Endothelial cell of umbilical vein (primary cell): Measurements from ENCODE around the gene MEF2A. TPM values are rescaled to one million over a fixed set of nuclear protein-coding genes. Genes with fewer than 3 reads are reported as not detected.

Experiments used
- BruUV-seq: library from RNA; stranded (reverse); fragments of 400-500 nt; replicated peaks from 2 replicates; lab custom pipeline; 2021; lab: Mats Ljungman, UMichigan
- CTCF ChIA-PET: fragments of 300-600, 350-600 bp; sonication (Branson Sonifier 250); formaldehyde crosslinking; loops from one replicate; lab custom pipeline; 2021; ENCODE audit warnings: antibody characterized with exemption, inconsistent platforms; lab: Charles Lee
- POLR2A ChIA-PET: fragments of 300-600, 350-600 bp; sonication (Branson Sonifier 250); formaldehyde crosslinking; loops from one replicate; lab custom pipeline; 2021; ENCODE audit warnings: antibody characterized with exemption, inconsistent platforms; lab: Charles Lee
- DNase-seq: peaks from one replicate; pipeline ENCODE4 v3.0.0-alpha.2; 2011; ENCODE audit warnings: low read depth, low spot score
- FAIRE-seq: peaks from 2 replicates; lab custom pipeline; 2011; peaks lifted over from hg19 to GRCh38; lab: Jason Lieb, UNC
- H2AFZ ChIP-seq: 2 replicates; pipeline ENCODE4 v1.6.0; 2012; ENCODE audit warnings: low read depth, low read length, control low read depth, inconsistent platforms
- H3K27ac ChIP-seq: 2 replicates; pipeline ENCODE4 v1.5.1; 2011; ENCODE audit warnings: low read depth, mild to moderate bottlenecking, control low read depth, low read length, moderate library complexity; ENCODE audit not compliant: insufficient read depth
- H3K27me3 ChIP-seq, 2 experiments: 2 replicates each; pipeline versions ENCODE4 v1.6.0 to v1.6.1; 2011; ENCODE audit warnings: low read length in 2 of 2, mixed read lengths in 1 of 2; ENCODE audit not compliant: control insufficient read depth in 2 of 2, insufficient read depth in 2 of 2
- H3K36me3 ChIP-seq, 2 experiments: 2 replicates in 1 of 2; 3 replicates in 1 of 2; pipeline ENCODE4 v1.5.1; 2011; ENCODE audit warnings: low read length in 2 of 2, mild to moderate bottlenecking in 1 of 2, moderate library complexity in 1 of 2; ENCODE audit not compliant: control insufficient read depth in 2 of 2, insufficient read depth in 2 of 2; ENCODE audit errors: extremely low read depth in 1 of 2
- H3K4me1 ChIP-seq: 3 replicates; pipeline ENCODE4 v1.5.1; 2011; ENCODE audit warnings: mild to moderate bottlenecking, low read length; ENCODE audit not compliant: control insufficient read depth, insufficient read depth; ENCODE audit errors: extremely low read depth
- H3K4me2 ChIP-seq: 2 replicates; pipeline ENCODE4 v1.6.1; 2011; ENCODE audit warnings: low read length, control low read depth, mixed read lengths; ENCODE audit not compliant: insufficient read depth
- H3K4me3 ChIP-seq, 3 experiments: fragments of 200-600 bp in 1 of 3; sonication (generic), shearing (Covaris generic) in 1 of 3; replicated peaks in 1 of 3; 2 replicates each; pipeline ENCODE4 v1.5.1; 2011 to 2016; ENCODE audit warnings: control low read depth in 3 of 3, low read length in 3 of 3, mild to moderate bottlenecking in 2 of 3, inconsistent platforms in 1 of 3, low read depth in 1 of 3, moderate library complexity in 1 of 3; ENCODE audit not compliant: insufficient read depth in 1 of 3
- H3K79me2 ChIP-seq: 2 replicates; pipeline ENCODE4 v1.6.0; 2012; ENCODE audit warnings: low read length, inconsistent platforms; ENCODE audit not compliant: control insufficient read depth, insufficient read depth
- H3K9ac ChIP-seq: replicated peaks from 2 replicates; pipeline ENCODE3; 2011; ENCODE audit warnings: low read length, control low read depth; ENCODE audit not compliant: insufficient read depth; ENCODE audit errors: extremely low read depth
- H3K9me1 ChIP-seq: replicated peaks from 3 replicates; pipeline ENCODE4 v1.6.0; 2011; ENCODE audit warnings: mild to moderate bottlenecking, low read length; ENCODE audit not compliant: control insufficient read depth, insufficient read depth; ENCODE audit errors: extremely low read depth
- H3K9me3 ChIP-seq: replicated peaks from 2 replicates; pipeline ENCODE4 v1.5.1; 2012; ENCODE audit warnings: low read length, inconsistent platforms; ENCODE audit not compliant: control insufficient read depth, insufficient read depth
- H4K20me1 ChIP-seq: replicated peaks from 2 replicates; pipeline ENCODE3; 2011; ENCODE audit warnings: mild to moderate bottlenecking, low read length; ENCODE audit not compliant: control insufficient read depth, insufficient read depth; ENCODE audit errors: extremely low read depth
- CTCF ChIP-seq, 2 donors: IDR thresholded peaks; 1 replicate in 1 of 2; 2 replicates in 1 of 2; pipeline ENCODE4 v1.5.1; 2011; ENCODE audit warnings: low read length in 2 of 2, mild to moderate bottlenecking in 2 of 2, moderate library complexity in 2 of 2, control low read depth in 1 of 2, inconsistent platforms in 1 of 2, low read depth in 1 of 2; ENCODE audit not compliant: insufficient read depth in 1 of 2; ENCODE audit errors: extremely low read depth in 1 of 2
- EZH2 ChIP-seq: IDR thresholded peaks from 2 replicates; pipeline ENCODE4 v1.6.1; 2012; ENCODE audit warnings: borderline replicate concordance, low read depth, mild to moderate bottlenecking, moderate library complexity, low read length, inconsistent platforms; ENCODE audit not compliant: severe bottlenecking
- GATA2 ChIP-seq: IDR thresholded peaks from 2 replicates; pipeline ENCODE4 v1.7.0; 2011; ENCODE audit warnings: low read depth, mild to moderate bottlenecking, moderate library complexity, mixed read lengths, low read length; ENCODE audit not compliant: insufficient read length, insufficient read depth
- JUN ChIP-seq: IDR thresholded peaks from 2 replicates; pipeline ENCODE4 v1.6.1; 2011; ENCODE audit warnings: borderline replicate concordance, low read depth; ENCODE audit not compliant: insufficient read length, insufficient read depth
- MYC ChIP-seq: IDR thresholded peaks from one replicate; pipeline ENCODE4 v1.6.1; 2011; ENCODE audit warnings: mild to moderate bottlenecking, low read depth, low read length
- POLR2A ChIP-seq: IDR thresholded peaks from 2 replicates; pipeline ENCODE4 v1.6.1; 2012; ENCODE audit warnings: low read depth, mild to moderate bottlenecking, control low read depth, low read length
- POLR2AphosphoS5 ChIP-seq: IDR thresholded peaks from 2 replicates; pipeline ENCODE4 v1.6.1; 2012; ENCODE audit warnings: low read depth, mild to moderate bottlenecking, control low read depth, low read length, moderate library complexity; ENCODE audit not compliant: insufficient read depth
- dilution Hi-C: fragments of 300-500 bp; cut with MboI; formaldehyde crosslinking; loops from one replicate; pipeline ENCODE4 v1.15.0; 2019; ENCODE audit warnings: low sequenced_read_pairs; ENCODE audit not compliant: extremely low pct_ligation_motif_present
- intact Hi-C: fragments of 100-400 bp; cut with micrococcal nuclease; formaldehyde crosslinking; loops from one replicate; pipeline ENCODE4 v1.10.0; 2022
- polyA plus RNA-seq, 4 experiments: library from polyadenylated mRNA; depleted of rRNA in 3 of 4; stranded (reverse) in 3 of 4; unstranded in 1 of 4; fragments of >200 nt; gene quantifications; 2 replicates each; pipeline versions ENCODE4 v1.2.1 to v1.2.3, GENCODE V29; 2011 to 2012; ENCODE audit warnings: missing spikeins in 1 of 4
- total RNA-seq: library from RNA; stranded (reverse); gene quantifications from 2 replicates; pipeline ENCODE4 v1.2.3, GENCODE V29; 2021
- TF ChIP-seq, protein P1 (sequence below): IDR thresholded peaks from 2 replicates; pipeline ENCODE4 v1.6.1; 2011; ENCODE audit not compliant: insufficient read depth, insufficient read length

The MEF2A gene
- total and polyA plus RNA-seq, 2 donors (not counting 3 experiments of a cell fraction or from before 2014, with no cell fraction given), result 38.0 to 45.3 TPM

- Histone ChIP-seq H2AFZ (no peak overlapping the region), H3K27ac (no peak overlapping the region), H3K27me3 (no peaks in the 10 kb centered on the region), H3K4me3 (no peak overlapping the region), H4K20me1 (no peaks in the 10 kb centered on the region), H3K4me2 (no peak overlapping the region), H3K4me1 (no peaks in the 10 kb centered on the region), H3K9ac (no peak overlapping the region), H3K79me2 (no peaks in the 10 kb centered on the region), H3K36me3 (no peaks in the 10 kb centered on the region), H3K9me1 (no peaks in the 10 kb centered on the region), H3K9me3 (no peaks in the 10 kb centered on the region)
- CTCF ChIA-PET, result no interaction called here
- BruUV-seq, result no TSS peak
- TF ChIP-seq CTCF (IDR thresholded peaks at IDR 0.05; ENCODE audit: extremely low read depth in 1 of 2, insufficient read depth in 1 of 2, low read depth in 1 of 2, low read length in 2 of 2) (no peak), POLR2AphosphoS5 (no peak)
- POLR2A ChIA-PET, result no interaction called here
- intact Hi-C loops (no loop called here), dilution Hi-C loops (no loop called here)
- FAIRE-seq (no peak), DNase-seq (no peak)
Observed at GRCh38 chr15:99526176-99526575, 39.6 kb upstream of the MEF2A start.

DNA sequence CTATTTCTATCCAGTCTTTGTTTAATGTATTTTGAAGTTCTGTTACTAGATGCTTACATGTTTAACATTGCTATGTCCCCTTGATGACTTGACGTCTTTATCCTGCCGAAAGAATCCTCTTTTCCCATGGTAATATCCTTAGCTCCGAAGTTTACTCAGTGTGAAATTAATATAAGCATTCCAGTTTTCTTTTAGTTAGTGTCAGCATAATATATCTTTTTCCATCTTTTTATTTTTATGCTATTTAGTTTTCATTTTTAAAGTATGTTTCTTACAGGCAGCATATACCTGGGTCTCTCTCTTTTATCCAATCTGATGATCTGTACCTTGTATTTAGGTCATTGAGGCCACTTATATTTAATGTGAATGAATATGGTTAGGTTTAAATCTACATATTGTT lies 39.1 kb upstream of the MEF2A start:
- no peak overlapping the region for H3K9ac ChIP-seq
- DNase-seq (no peak), FAIRE-seq (no peak)
- H3K27ac ChIP-seq, result no peak overlapping the region
- no peak overlapping the region for H2AFZ ChIP-seq
- H3K27me3 ChIP-seq, result no peaks in the 10 kb centered on the region
- dilution Hi-C loops (no loop called here), intact Hi-C loops (loop anchor here (1.0 kb wide), 1 partner anchor 10 kb away; no protein-coding TSS in a partner anchor)
- no peak overlapping the region for H3K4me3 ChIP-seq
- TF ChIP-seq GATA2 (no peak), EZH2 (no peak), POLR2AphosphoS5 (no peak), POLR2A (no peak), JUN (no peak), CTCF (IDR thresholded peaks at IDR 0.05; ENCODE audit: extremely low read depth in 1 of 2, insufficient read depth in 1 of 2, low read depth in 1 of 2, low read length in 2 of 2) (no peak), MYC (no peak)
- TF ChIP-seq, protein P1, sequence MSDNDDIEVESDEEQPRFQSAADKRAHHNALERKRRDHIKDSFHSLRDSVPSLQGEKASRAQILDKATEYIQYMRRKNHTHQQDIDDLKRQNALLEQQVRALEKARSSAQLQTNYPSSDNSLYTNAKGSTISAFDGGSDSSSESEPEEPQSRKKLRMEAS, result no peak
- H3K4me1 ChIP-seq, result no peaks in the 10 kb centered on the region
- H3K4me2 ChIP-seq, result no peak overlapping the region
- no peaks in the 10 kb centered on the region for H3K9me3 ChIP-seq
- no peaks in the 10 kb centered on the region for H4K20me1 ChIP-seq
- POLR2A ChIA-PET, result no interaction called here
- no peaks in the 10 kb centered on the region for H3K79me2 ChIP-seq
- CTCF ChIA-PET, result no interaction called here
- no peaks in the 10 kb centered on the region for H3K36me3 ChIP-seq
- no peaks in the 10 kb centered on the region for H3K9me1 ChIP-seq
- no TSS peak for BruUV-seq
